Endodermal cell (in vitro differentiated cells): ENCODE results near the gene PSMD8. TPM values are rescaled to one million over a fixed set of nuclear protein-coding genes. Genes with fewer than 3 reads are reported as not detected.

Experiments
- DNase-seq: peaks from one replicate; pipeline ENCODE4 v3.0.0-alpha.2; 2017
- H3K27ac ChIP-seq: 2 replicates; pipeline ENCODE4 v1.5.1; 2013; ENCODE audit warnings: mild to moderate bottlenecking, low read depth, low read length, moderate library complexity
- H3K27me3 ChIP-seq: 2 replicates; pipeline ENCODE4 v1.6.1; 2013; ENCODE audit warnings: mild to moderate bottlenecking, low read length, moderate library complexity; ENCODE audit not compliant: insufficient read depth, control insufficient read depth, poor library complexity, severe bottlenecking
- H3K36me3 ChIP-seq: 2 replicates; pipeline ENCODE4 v1.7.0; 2013; ENCODE audit warnings: mild to moderate bottlenecking, low read length, moderate library complexity; ENCODE audit not compliant: control insufficient read depth, insufficient read depth
- H3K4me1 ChIP-seq: one replicate; pipeline ENCODE4 v1.7.0; 2013; ENCODE audit warnings: low read length; ENCODE audit not compliant: control insufficient read depth, insufficient read depth
- H3K4me3 ChIP-seq: 2 replicates; pipeline ENCODE4 v1.5.1; 2013; ENCODE audit warnings: mild to moderate bottlenecking, low read length, moderate library complexity
- H3K9ac ChIP-seq: 2 replicates; pipeline ENCODE4 v1.6.1; 2013; ENCODE audit warnings: mild to moderate bottlenecking, low read length, moderate library complexity; ENCODE audit not compliant: poor library complexity, severe bottlenecking; ENCODE audit errors: extremely low read depth
- H3K9me3 ChIP-seq: 2 replicates; pipeline ENCODE4 v1.6.1; 2013; ENCODE audit warnings: mild to moderate bottlenecking, low read length, moderate library complexity; ENCODE audit not compliant: control insufficient read depth
- H3K27ac Mint-ChIP-seq: 2 replicates; pipeline ENCODE4 v1.8.0; 2020; ENCODE audit warnings: mixed read lengths
- H3K27me3 Mint-ChIP-seq: 2 replicates; pipeline ENCODE4 v1.8.0; 2021; ENCODE audit warnings: mild to moderate bottlenecking, mixed read lengths; ENCODE audit not compliant: insufficient read depth
- H3K36me3 Mint-ChIP-seq: 2 replicates; pipeline ENCODE4 v1.8.0; 2020; ENCODE audit warnings: low read depth, mixed read lengths
- H3K4me1 Mint-ChIP-seq: 2 replicates; pipeline ENCODE4 v1.8.0; 2020; ENCODE audit warnings: mixed read lengths
- H3K4me3 Mint-ChIP-seq: 2 replicates; pipeline ENCODE4 v1.8.0; 2020; ENCODE audit warnings: mild to moderate bottlenecking, moderate library complexity, mixed read lengths
- H3K9me3 Mint-ChIP-seq: 2 replicates; pipeline ENCODE4 v1.8.0; 2020; ENCODE audit warnings: mild to moderate bottlenecking, mixed read lengths
- WGBS, 2 experiments: methylation state at CpG; one replicate each; pipeline versions ENCODE4 v1.1.5 to v1.1.7; 2013; ENCODE audit warnings: missing lambda C conversion rate in 2 of 2, mixed read lengths in 1 of 2; ENCODE audit not compliant: insufficient coverage in 1 of 2, insufficient read length in 1 of 2; 5-methylcytosine and 5-hydroxymethylcytosine counted together
- total RNA-seq, 2 donors: library from RNA; stranded (reverse); fragmentation: NEBNext Ultra II Directional in 1 of 2; extraction: Animal tissue kit (Norgen Biotek cat#: 25700) in 1 of 2; gene quantifications; 2 replicates in 1 of 2; 3 replicates in 1 of 2; pipeline ENCODE4 v1.2.1, GENCODE V29; 2021
- TF ChIP-seq, protein P1 (sequence below): fragments of 200-600 bp; sonication (generic); conservative IDR thresholded peaks from 2 replicates; pipeline ENCODE4 v1.5.0; 2021; ENCODE audit warnings: antibody characterized with exemption, mild to moderate bottlenecking

The PSMD8 gene
- total RNA-seq, 2 donors from 2014 or later, result 168 to 178 TPM

DNA sequence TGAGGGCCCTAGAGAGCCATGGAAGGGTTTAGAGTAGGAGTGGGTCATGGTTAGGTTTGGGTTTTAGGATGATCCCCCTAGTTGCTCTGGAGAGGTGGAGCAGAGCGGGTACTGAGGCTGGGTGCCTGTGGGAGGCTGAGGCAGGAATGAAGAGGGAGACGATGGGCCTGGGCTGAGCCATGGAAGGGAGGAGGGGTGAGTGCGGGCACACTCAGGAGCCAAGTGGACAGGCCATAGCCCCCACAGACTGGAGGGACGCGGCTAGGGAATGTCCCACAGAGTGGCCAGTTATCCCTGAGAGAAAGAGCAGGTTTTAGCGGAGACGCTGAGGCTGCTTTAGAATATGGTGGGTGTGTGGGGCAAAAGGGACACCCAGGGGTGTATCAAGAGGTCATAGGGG is 44.7 kb upstream of the PSMD8 start:
- TF ChIP-seq, protein P1, sequence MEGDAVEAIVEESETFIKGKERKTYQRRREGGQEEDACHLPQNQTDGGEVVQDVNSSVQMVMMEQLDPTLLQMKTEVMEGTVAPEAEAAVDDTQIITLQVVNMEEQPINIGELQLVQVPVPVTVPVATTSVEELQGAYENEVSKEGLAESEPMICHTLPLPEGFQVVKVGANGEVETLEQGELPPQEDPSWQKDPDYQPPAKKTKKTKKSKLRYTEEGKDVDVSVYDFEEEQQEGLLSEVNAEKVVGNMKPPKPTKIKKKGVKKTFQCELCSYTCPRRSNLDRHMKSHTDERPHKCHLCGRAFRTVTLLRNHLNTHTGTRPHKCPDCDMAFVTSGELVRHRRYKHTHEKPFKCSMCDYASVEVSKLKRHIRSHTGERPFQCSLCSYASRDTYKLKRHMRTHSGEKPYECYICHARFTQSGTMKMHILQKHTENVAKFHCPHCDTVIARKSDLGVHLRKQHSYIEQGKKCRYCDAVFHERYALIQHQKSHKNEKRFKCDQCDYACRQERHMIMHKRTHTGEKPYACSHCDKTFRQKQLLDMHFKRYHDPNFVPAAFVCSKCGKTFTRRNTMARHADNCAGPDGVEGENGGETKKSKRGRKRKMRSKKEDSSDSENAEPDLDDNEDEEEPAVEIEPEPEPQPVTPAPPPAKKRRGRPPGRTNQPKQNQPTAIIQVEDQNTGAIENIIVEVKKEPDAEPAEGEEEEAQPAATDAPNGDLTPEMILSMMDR, result no peak
- Mint-ChIP-seq H3K4me1 (no peaks in the 10 kb centered on the region), H3K36me3 (peaks cover 3% of the 10 kb centered on the region), H3K27me3 (no peaks in the 10 kb centered on the region), H3K27ac (no peak overlapping the region), H3K9me3 (no peaks in the 10 kb centered on the region), H3K4me3 (no peak overlapping the region)
- DNase-seq, result no peak
- Histone ChIP-seq H3K27me3 (no peaks in the 10 kb centered on the region), H3K4me3 (no peak overlapping the region), H3K4me1 (no peaks in the 10 kb centered on the region), H3K36me3 (no peaks in the 10 kb centered on the region), H3K9me3 (no peaks in the 10 kb centered on the region), H3K9ac (no peak overlapping the region), H3K27ac (no peak overlapping the region)
- WGBS, 2 experiments, result 93 to 100% methylated on average over 2 to 7 of the region's 7 CpGs

DNA sequence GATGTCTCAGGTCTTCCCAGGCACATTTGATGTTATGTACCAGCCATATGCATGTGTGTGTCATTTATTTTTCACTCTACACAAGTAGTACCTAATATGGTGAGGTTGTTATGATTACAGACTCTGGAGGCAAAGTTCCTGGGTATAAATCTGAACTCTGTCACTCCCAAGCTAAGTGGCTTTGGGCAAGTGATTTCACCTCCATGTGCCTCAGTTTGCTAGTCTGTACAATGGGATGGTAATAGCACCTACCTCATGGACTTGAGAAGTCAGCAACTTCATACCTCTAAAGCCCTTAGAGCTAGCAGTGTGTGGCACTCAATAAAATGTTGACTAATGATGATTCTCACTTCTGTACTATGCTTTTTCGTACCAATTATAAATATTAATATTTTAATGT is 42.6 kb upstream of the PSMD8 start:
- Histone ChIP-seq H3K4me3 (no peak overlapping the region), H3K27ac (no peak overlapping the region), H3K9ac (no peak overlapping the region), H3K9me3 (no peaks in the 10 kb centered on the region), H3K27me3 (no peaks in the 10 kb centered on the region), H3K36me3 (no peaks in the 10 kb centered on the region), H3K4me1 (no peaks in the 10 kb centered on the region)
- Mint-ChIP-seq H3K4me1 (no peaks in the 10 kb centered on the region), H3K27ac (no peak overlapping the region), H3K27me3 (no peaks in the 10 kb centered on the region), H3K4me3 (no peak overlapping the region), H3K36me3 (peaks cover 3% of the 10 kb centered on the region), H3K9me3 (no peaks in the 10 kb centered on the region)
- WGBS, 2 experiments, result 100% methylated on average over 1 of the region's 1 CpG; no CpG with 5 or more reads in 1 of the 2 experiments
- DNase-seq, result no peak
- TF ChIP-seq, protein P1, result no peak

DNA sequence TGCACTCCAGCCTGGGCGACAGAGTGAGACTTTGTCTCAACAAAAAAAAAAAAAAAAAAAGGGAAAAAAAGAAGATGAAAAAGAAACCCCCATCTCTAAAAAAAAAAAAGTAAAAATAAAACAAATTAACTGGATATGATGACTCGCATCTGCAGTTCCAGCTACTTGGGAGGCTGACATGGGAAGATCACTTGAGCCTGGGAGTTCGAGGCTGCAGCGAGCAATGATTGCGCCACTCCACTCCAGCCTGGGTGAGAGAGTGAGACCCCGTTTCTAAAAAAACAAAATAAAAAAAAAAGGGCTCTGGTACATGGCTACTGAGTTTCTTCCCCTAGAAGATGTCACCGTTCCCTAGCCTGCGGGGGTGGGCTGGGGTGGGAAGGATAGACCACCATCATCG is 41.1 kb upstream of the PSMD8 start:
- Histone ChIP-seq H3K4me3 (no peak overlapping the region), H3K4me1 (no peaks in the 10 kb centered on the region), H3K9me3 (no peaks in the 10 kb centered on the region), H3K27ac (no peak overlapping the region), H3K27me3 (no peaks in the 10 kb centered on the region), H3K36me3 (no peaks in the 10 kb centered on the region), H3K9ac (no peak overlapping the region)
- Mint-ChIP-seq H3K4me3 (no peak overlapping the region), H3K9me3 (no peaks in the 10 kb centered on the region), H3K4me1 (peaks cover 5% of the 10 kb centered on the region), H3K36me3 (no peaks in the 10 kb centered on the region), H3K27me3 (peaks cover 1% of the 10 kb centered on the region), H3K27ac (no peak overlapping the region)
- DNase-seq, result no peak
- TF ChIP-seq, protein P1, result no peak
- 91 to 95% methylated on average over 5 to 8 of the region's 9 CpGs for WGBS, 2 experiments
